ENCODE data around the gene ZC2HC1C. TPM values are rescaled to one million over a fixed set of nuclear protein-coding genes. Genes with fewer than 3 reads are reported as not detected.

ZC2HC1C gene
- total and polyA plus RNA-seq, 2 donors from 2014 or later: 6.7 to 11.9 TPM

DNA sequence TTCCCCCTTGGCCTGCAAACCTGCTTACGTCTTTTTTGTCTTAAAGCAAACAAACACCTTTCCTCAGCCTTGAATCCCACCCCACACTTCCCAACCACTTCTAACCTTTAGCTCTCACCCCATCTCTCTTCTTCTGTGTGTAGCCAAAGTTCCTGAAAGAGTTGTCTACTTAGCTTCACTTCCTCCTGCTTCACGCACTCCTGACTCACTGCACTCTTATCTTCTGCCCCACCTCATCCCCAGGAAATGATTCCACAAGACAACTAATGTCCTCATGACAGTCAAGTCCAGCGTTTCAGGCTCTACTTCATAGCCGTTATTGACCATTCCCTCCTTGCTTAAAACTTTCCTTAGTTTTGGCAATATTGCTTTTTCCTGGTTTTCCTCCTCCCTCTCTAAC, 44.4 kb upstream of the ZC2HC1C start:
- intact Hi-C loops (cut with DNase I): no loop called here
- H3K36me3 ChIP-seq (ENCODE audit: control insufficient read depth in 2 of 3, insufficient read depth in 3 of 3, low read length in 3 of 3): peaks cover 3 to 34% (median 16%) of the 10 kb centered on the region in 3 donors
- H3K27ac ChIP-seq (ENCODE audit: low read depth in 2 of 2, low read length in 2 of 2): no peak overlapping the region
- H3K9me3 ChIP-seq (ENCODE audit: control insufficient read depth in 2 of 3, insufficient read depth in 1 of 3, low read length in 3 of 3): no peaks in the 10 kb centered on the region
- H3K4me1 ChIP-seq (ENCODE audit: control insufficient read depth in 2 of 3, insufficient read depth in 2 of 3, low read depth in 1 of 3, low read length in 3 of 3): no peaks in the 10 kb centered on the region
- FAIRE-seq: no peak
- H3K9ac ChIP-seq (ENCODE audit: low read length in 3 of 3): no peak overlapping the region
- DNase-seq: no peak
- TF ChIP-seq, protein P1, sequence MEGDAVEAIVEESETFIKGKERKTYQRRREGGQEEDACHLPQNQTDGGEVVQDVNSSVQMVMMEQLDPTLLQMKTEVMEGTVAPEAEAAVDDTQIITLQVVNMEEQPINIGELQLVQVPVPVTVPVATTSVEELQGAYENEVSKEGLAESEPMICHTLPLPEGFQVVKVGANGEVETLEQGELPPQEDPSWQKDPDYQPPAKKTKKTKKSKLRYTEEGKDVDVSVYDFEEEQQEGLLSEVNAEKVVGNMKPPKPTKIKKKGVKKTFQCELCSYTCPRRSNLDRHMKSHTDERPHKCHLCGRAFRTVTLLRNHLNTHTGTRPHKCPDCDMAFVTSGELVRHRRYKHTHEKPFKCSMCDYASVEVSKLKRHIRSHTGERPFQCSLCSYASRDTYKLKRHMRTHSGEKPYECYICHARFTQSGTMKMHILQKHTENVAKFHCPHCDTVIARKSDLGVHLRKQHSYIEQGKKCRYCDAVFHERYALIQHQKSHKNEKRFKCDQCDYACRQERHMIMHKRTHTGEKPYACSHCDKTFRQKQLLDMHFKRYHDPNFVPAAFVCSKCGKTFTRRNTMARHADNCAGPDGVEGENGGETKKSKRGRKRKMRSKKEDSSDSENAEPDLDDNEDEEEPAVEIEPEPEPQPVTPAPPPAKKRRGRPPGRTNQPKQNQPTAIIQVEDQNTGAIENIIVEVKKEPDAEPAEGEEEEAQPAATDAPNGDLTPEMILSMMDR (IDR thresholded peaks at IDR 0.05; ENCODE audit: borderline replicate concordance, extremely low read depth, insufficient read depth): no peak
- no peaks in the 10 kb centered on the region for H3K27me3 ChIP-seq (ENCODE audit: control insufficient read depth, insufficient read depth, low read length)
- no peak overlapping the region for H3K4me3 ChIP-seq (ENCODE audit: low read length in 3 of 3)

DNA sequence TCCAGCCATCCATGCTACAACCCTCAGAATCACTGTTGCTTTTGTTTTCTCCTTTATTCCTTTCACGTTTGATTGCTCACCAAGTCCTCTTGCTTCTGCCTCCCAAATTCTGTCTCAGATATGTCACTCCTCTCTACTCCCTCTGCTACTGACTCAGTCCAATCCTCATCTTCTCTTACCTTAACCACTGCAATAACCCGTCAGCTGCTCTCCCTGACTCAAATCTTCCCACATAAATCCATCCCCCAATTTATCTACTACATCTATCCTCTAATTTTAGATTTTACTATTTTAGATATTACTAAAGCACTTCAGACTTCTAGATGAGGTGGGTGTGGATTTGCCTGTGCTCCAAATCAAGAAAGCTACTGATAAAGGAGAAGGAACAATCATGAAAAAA, 43.6 kb upstream of the ZC2HC1C start:
- Histone ChIP-seq H3K4me1 (ENCODE audit: control insufficient read depth in 2 of 3, insufficient read depth in 2 of 3, low read depth in 1 of 3, low read length in 3 of 3) (no peaks in the 10 kb centered on the region), H3K36me3 (ENCODE audit: control insufficient read depth in 2 of 3, insufficient read depth in 3 of 3, low read length in 3 of 3) (peaks cover 0 to 34% (median 18%) of the 10 kb centered on the region in 3 donors), H3K27ac (ENCODE audit: low read depth in 2 of 2, low read length in 2 of 2) (no peak overlapping the region), H3K9me3 (ENCODE audit: control insufficient read depth in 2 of 3, insufficient read depth in 1 of 3, low read length in 3 of 3) (no peaks in the 10 kb centered on the region), H3K9ac (ENCODE audit: low read length in 3 of 3) (no peak overlapping the region), H3K27me3 (ENCODE audit: control insufficient read depth, insufficient read depth, low read length) (no peaks in the 10 kb centered on the region), H3K4me3 (ENCODE audit: low read length in 3 of 3) (no peak overlapping the region)
- DNase-seq: no peak
- intact Hi-C loops (cut with DNase I): no loop called here
- FAIRE-seq: no peak
- TF ChIP-seq, protein P1 (IDR thresholded peaks at IDR 0.05; ENCODE audit: borderline replicate concordance, extremely low read depth, insufficient read depth): no peak

DNA sequence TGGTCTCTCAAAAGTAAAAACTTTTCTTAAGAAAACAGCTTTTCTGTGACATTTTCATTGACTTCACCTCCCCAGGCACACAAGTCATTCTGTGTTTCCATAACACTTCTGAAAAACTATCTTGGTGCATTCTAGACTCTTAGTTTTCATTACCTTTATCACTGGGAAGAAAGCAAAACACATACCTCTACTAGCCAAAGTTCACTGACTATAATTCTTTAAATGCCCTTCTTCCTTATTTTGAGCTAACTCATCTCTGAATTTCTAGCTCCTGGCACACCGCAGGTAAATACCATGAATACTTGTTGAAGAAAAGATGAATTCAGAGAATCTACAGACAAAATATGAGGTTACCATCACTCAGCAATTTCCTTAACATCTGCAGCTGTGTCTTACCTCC, 39.3 kb upstream of the ZC2HC1C start:
- Histone ChIP-seq H3K27me3 (ENCODE audit: control insufficient read depth, insufficient read depth, low read length) (no peaks in the 10 kb centered on the region), H3K36me3 (ENCODE audit: control insufficient read depth in 2 of 3, insufficient read depth in 3 of 3, low read length in 3 of 3) (peaks cover 0 to 20% (median 13%) of the 10 kb centered on the region in 3 donors), H3K4me1 (ENCODE audit: control insufficient read depth in 2 of 3, insufficient read depth in 2 of 3, low read depth in 1 of 3, low read length in 3 of 3) (no peaks in the 10 kb centered on the region), H3K9me3 (ENCODE audit: control insufficient read depth in 2 of 3, insufficient read depth in 1 of 3, low read length in 3 of 3) (no peaks in the 10 kb centered on the region), H3K4me3 (ENCODE audit: low read length in 3 of 3) (no peak overlapping the region), H3K9ac (ENCODE audit: low read length in 3 of 3) (no peak overlapping the region), H3K27ac (ENCODE audit: low read depth in 2 of 2, low read length in 2 of 2) (no peak overlapping the region)
- TF ChIP-seq, protein P1 (IDR thresholded peaks at IDR 0.05; ENCODE audit: borderline replicate concordance, extremely low read depth, insufficient read depth): no peak
- intact Hi-C loops (cut with DNase I): no loop called here
- DNase-seq: no peak
- FAIRE-seq: no peak

DNA sequence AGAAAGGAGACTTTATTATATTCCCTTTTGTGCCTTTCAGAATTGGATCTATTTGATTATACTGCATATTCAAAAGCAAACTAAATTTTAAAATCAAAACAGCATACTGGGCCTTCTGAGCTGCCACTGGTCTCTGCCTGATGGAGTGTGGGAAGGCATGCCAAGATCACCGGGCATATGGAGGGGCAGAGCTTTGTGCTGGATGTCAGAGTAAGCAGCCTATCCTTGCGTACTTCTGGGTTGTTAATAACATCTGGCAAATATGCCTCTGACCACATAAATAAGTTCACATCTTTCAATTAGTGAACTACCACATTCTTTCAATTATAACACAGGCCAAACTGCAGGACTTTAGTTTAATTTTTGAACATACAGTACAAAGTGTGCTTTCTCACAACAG, 36.5 kb upstream of the ZC2HC1C start:
- FAIRE-seq: no peak
- no peak overlapping the region for H3K9ac ChIP-seq (ENCODE audit: low read length in 3 of 3)
- intact Hi-C loops (cut with DNase I): no loop called here
- H3K9me3 ChIP-seq (ENCODE audit: control insufficient read depth in 2 of 3, insufficient read depth in 1 of 3, low read length in 3 of 3): no peaks in the 10 kb centered on the region
- H3K36me3 ChIP-seq (ENCODE audit: control insufficient read depth in 2 of 3, insufficient read depth in 3 of 3, low read length in 3 of 3): peaks cover 3 to 11% (median 11%) of the 10 kb centered on the region in 3 donors
- no peak overlapping the region for H3K27ac ChIP-seq (ENCODE audit: low read depth in 2 of 2, low read length in 2 of 2)
- no peak for DNase-seq
- TF ChIP-seq, protein P1 (IDR thresholded peaks at IDR 0.05; ENCODE audit: borderline replicate concordance, extremely low read depth, insufficient read depth): no peak
- no peaks in the 10 kb centered on the region for H3K4me1 ChIP-seq (ENCODE audit: control insufficient read depth in 2 of 3, insufficient read depth in 2 of 3, low read depth in 1 of 3, low read length in 3 of 3)
- H3K27me3 ChIP-seq (ENCODE audit: control insufficient read depth, insufficient read depth, low read length): no peaks in the 10 kb centered on the region
- no peak overlapping the region for H3K4me3 ChIP-seq (ENCODE audit: low read length in 3 of 3)
